Large intestine (tissue), 3 donors: ENCODE measurements around the gene PDE5A. TPM values are rescaled to one million over a fixed set of nuclear protein-coding genes. Genes with fewer than 3 reads are reported as not detected.
A peak's percentile ranks its signal among the peaks of the same experiment; 100 is the strongest.

Experiments used
- DNase-seq, 2 donors: peaks; one replicate each; pipeline versions ENCODE4 v3.0.0 to v3.0.0-alpha.2; 2013
- H3K27ac ChIP-seq: one replicate; pipeline ENCODE4 v1.5.1; 2013; ENCODE audit warnings: low read length
- H3K27me3 ChIP-seq: 2 replicates; pipeline ENCODE4 v1.6.1; 2013; ENCODE audit warnings: low read length; ENCODE audit not compliant: control insufficient read depth, insufficient read depth
- H3K36me3 ChIP-seq: 2 replicates; pipeline ENCODE4 v1.6.1; 2013; ENCODE audit warnings: low read length; ENCODE audit not compliant: control insufficient read depth, insufficient read depth
- H3K4me1 ChIP-seq: one replicate; pipeline ENCODE4 v1.6.1; 2013; ENCODE audit warnings: low read length; ENCODE audit not compliant: control insufficient read depth, insufficient read depth
- H3K4me3 ChIP-seq: one replicate; pipeline ENCODE4 v1.5.1; 2013; ENCODE audit warnings: low read length
- H3K9me3 ChIP-seq: one replicate; pipeline ENCODE4 v1.6.1; 2013; ENCODE audit warnings: mild to moderate bottlenecking, low read depth, low read length, moderate library complexity; ENCODE audit not compliant: control insufficient read depth
- WGBS: methylation state at CpG from one replicate; pipeline ENCODE4 v1.1.5; 2013; ENCODE audit warnings: low lambda C conversion rate; ENCODE audit not compliant: insufficient coverage; 5-methylcytosine and 5-hydroxymethylcytosine counted together
- polyA plus RNA-seq: library from polyadenylated mRNA; unstranded; fragments of 120-200 nt; gene quantifications from one replicate; pipeline ENCODE4 v1.2.1, GENCODE V29; 2013

PDE5A gene
- polyA plus RNA-seq, 1 donor = 25.0 TPM

- DNase-seq = no peak
- no peak overlapping the region for H3K27ac ChIP-seq
- no peaks in the 10 kb centered on the region for H3K4me1 ChIP-seq
- peaks cover 13% of the 10 kb centered on the region for H3K36me3 ChIP-seq
- H3K27me3 ChIP-seq = no peaks in the 10 kb centered on the region
- 100% methylated on average over 2 of the region's 3 CpGs for WGBS
- no peak overlapping the region for H3K4me3 ChIP-seq
- H3K9me3 ChIP-seq = no peaks in the 10 kb centered on the region
Measured at GRCh38 chr4:119549639-119550038, 79.0 kb downstream of the PDE5A start.

GRCh38 chr4:119543779-119544178, 84.8 kb downstream of the PDE5A start:
- WGBS = 97% methylated on average over 3 of the region's 4 CpGs
- DNase-seq = no peak
- Histone ChIP-seq H3K4me1 (no peaks in the 10 kb centered on the region), H3K36me3 (peaks cover 5% of the 10 kb centered on the region), H3K27me3 (no peaks in the 10 kb centered on the region), H3K9me3 (no peaks in the 10 kb centered on the region), H3K27ac (no peak overlapping the region), H3K4me3 (no peak overlapping the region)

DNA sequence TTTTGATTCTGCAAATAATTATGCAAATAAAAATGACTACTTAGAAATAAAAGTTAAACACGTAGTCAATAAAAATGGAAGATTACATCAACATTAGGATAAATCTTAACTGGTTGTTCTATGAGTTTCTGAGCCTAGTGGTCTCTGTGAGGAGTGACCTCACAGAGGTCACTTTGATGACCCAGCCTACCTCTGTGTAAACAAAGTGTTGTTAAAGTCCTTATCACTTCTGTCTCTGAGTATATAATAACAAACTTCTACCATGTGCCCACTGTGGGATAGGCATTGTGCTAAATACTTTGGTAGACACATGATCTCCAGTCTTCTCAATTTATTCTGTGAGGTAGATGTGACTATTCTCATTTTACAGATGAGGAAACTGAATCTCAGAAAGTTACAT, 85.4 kb downstream of the PDE5A start:
- no peaks in the 10 kb centered on the region for H3K4me1 ChIP-seq
- 100% methylated on average over 1 of the region's 1 CpG for WGBS

GRCh38 chr4:119540249-119540648, 88.4 kb downstream of the PDE5A start:
- no peaks in the 10 kb centered on the region for H3K9me3 ChIP-seq
- no CpG with 5 or more reads among the region's 1 CpG for whole genome bisulfite sequencing
- H3K4me3 ChIP-seq = no peak overlapping the region
- H3K27ac ChIP-seq = no peak overlapping the region
- DNase-seq = no peak
- peaks cover 4% of the 10 kb centered on the region for H3K4me1 ChIP-seq
- peaks cover 16% of the 10 kb centered on the region for H3K36me3 ChIP-seq
- H3K27me3 ChIP-seq = no peaks in the 10 kb centered on the region

More for the DNA sequence above, 85.4 kb downstream of the PDE5A start:
- H3K4me3 ChIP-seq = no peak overlapping the region
- H3K36me3 ChIP-seq = peaks cover 6% of the 10 kb centered on the region
- no peak for DNase-seq
- H3K27ac ChIP-seq = no peak overlapping the region
- no peaks in the 10 kb centered on the region for H3K27me3 ChIP-seq
- no peaks in the 10 kb centered on the region for H3K9me3 ChIP-seq

DNA sequence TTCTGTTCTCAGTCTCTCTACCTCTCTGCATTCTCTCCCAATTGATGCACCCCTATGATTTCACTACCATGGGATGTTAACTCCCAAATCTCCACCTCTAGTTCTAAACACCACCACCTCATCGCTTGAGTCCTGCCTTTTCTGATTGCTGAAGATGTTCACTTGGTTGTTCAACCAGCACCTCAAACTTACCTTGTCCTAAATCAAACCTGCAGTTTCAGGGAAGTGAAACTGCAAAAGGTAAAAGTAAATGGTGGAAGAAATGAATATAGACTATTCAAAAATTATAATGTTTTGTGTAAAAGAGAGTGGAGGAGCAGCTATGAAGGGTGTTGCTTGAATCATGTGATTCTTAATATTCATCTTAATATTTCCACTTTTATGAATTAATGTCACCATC, 91.0 kb downstream of the PDE5A start:
- DNase-seq = no peak
- H3K36me3 ChIP-seq = peaks cover 32% of the 10 kb centered on the region
- no peaks in the 10 kb centered on the region for H3K9me3 ChIP-seq
- peaks cover 4% of the 10 kb centered on the region for H3K4me1 ChIP-seq
- H3K27ac ChIP-seq = no peak overlapping the region
- H3K4me3 ChIP-seq = no peak overlapping the region
- no peaks in the 10 kb centered on the region for H3K27me3 ChIP-seq
- no CpG with 5 or more reads among the region's 1 CpG for WGBS

GRCh38 chr4:119536572-119537528, 91.8 kb downstream of the PDE5A start:
- H3K4me3 ChIP-seq = no peak overlapping the region
- H3K36me3 ChIP-seq = peaks cover 32% of the 10 kb centered on the region
- DNase-seq = no peak
- H3K9me3 ChIP-seq = no peaks in the 10 kb centered on the region
- peak overlapping the region; percentile 35 for H3K27ac ChIP-seq
- WGBS = 80% methylated on average over 4 of the region's 6 CpGs
- no peaks in the 10 kb centered on the region for H3K27me3 ChIP-seq
- peaks cover 4% of the 10 kb centered on the region for H3K4me1 ChIP-seq

- no peak for DNase-seq
- Histone ChIP-seq H3K36me3 (peaks cover 25% of the 10 kb centered on the region), H3K9me3 (no peaks in the 10 kb centered on the region), H3K4me3 (no peak overlapping the region), H3K27ac (no peak overlapping the region), H3K4me1 (peaks cover 4% of the 10 kb centered on the region), H3K27me3 (no peaks in the 10 kb centered on the region)
- WGBS = 100% methylated on average over 1 of the region's 1 CpG
Measured at GRCh38 chr4:119532319-119532718, 96.3 kb downstream of the PDE5A start.

- Histone ChIP-seq H3K27me3 (no peaks in the 10 kb centered on the region), H3K9me3 (no peaks in the 10 kb centered on the region), H3K4me1 (no peaks in the 10 kb centered on the region), H3K36me3 (peaks cover 19% of the 10 kb centered on the region), H3K27ac (no peak overlapping the region), H3K4me3 (no peak overlapping the region)
- no peak for DNase-seq
- WGBS = 100% methylated on average over 1 of the region's 3 CpGs
Measured at GRCh38 chr4:119529788-119530187, 98.8 kb downstream of the PDE5A start.

DNA sequence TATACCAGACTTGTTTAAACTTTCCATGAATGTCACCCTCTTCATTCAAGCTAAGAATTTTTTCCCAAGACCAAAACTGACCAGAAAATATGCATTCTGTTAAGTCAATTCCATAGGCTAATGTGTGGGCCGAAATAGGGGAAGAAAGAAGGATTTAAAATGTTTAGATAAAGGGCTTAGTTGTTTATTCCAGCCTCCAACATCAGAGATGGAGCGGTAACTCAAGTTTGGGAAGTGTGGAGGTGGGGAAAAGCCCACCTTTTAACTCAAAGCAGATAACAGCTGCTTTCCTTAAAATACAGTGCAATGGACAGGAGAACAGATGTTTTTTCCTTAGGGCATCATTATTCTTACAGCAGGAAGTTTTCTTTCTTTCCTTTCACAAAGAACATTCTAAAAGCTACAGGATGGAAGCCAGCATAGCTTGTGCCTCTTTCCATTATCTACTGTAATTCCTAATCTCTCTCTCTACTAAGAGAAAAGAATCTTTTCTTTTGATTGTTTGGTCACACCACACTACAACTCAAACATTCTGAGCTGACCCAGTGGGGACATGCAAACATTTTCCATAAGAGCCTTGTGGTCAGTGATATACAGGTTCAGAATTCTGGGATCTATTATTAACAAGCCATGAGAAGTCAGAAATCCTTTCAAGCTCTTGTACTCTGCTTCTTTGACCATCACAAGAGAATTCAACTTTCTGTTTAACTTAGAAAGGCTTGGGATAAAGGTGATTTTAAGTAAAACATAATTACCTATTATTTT, 101.6 kb downstream of the PDE5A start:
- no peak for DNase-seq
- H3K27me3 ChIP-seq = no peaks in the 10 kb centered on the region
- H3K9me3 ChIP-seq = no peaks in the 10 kb centered on the region
- H3K36me3 ChIP-seq = peaks cover 9% of the 10 kb centered on the region
- no CpG with 5 or more reads among the region's 2 CpGs for WGBS
- no peak overlapping the region for H3K4me3 ChIP-seq
- H3K4me1 ChIP-seq = peaks cover under 1% of the 10 kb centered on the region
- H3K27ac ChIP-seq = no peak overlapping the region

GRCh38 chr4:119525771-119526712, 102.6 kb downstream of the PDE5A start:
- no peak overlapping the region for H3K27ac ChIP-seq
- no peak for DNase-seq
- H3K4me1 ChIP-seq = peaks cover 6% of the 10 kb centered on the region
- no CpG with 5 or more reads among the region's 3 CpGs for WGBS
- H3K36me3 ChIP-seq = peaks cover 9% of the 10 kb centered on the region
- no peaks in the 10 kb centered on the region for H3K9me3 ChIP-seq
- no peak overlapping the region for H3K4me3 ChIP-seq
- no peaks in the 10 kb centered on the region for H3K27me3 ChIP-seq
